HUES64 (cell line): ENCODE results near the gene SBK3. TPM values are rescaled to one million over a fixed set of nuclear protein-coding genes. Genes with fewer than 3 reads are reported as not detected.
A peak's percentile ranks its signal among the peaks of the same experiment; 100 is the strongest.

Experiments
- H3K27ac ChIP-seq: 2 replicates; pipeline ENCODE4 v1.7.0; 2013; ENCODE audit warnings: low read depth, low read length, inconsistent platforms
- H3K27me3 ChIP-seq: 2 replicates; pipeline ENCODE4 v1.6.1; 2013; ENCODE audit warnings: mild to moderate bottlenecking, low read length; ENCODE audit not compliant: insufficient read depth
- H3K36me3 ChIP-seq: 2 replicates; pipeline ENCODE4 v1.6.1; 2013; ENCODE audit warnings: mild to moderate bottlenecking, low read length; ENCODE audit not compliant: insufficient read depth
- H3K4me1 ChIP-seq: 2 replicates; pipeline ENCODE4 v1.6.1; 2013; ENCODE audit warnings: mild to moderate bottlenecking, low read length, moderate library complexity; ENCODE audit not compliant: insufficient read depth
- H3K4me3 ChIP-seq: 2 replicates; pipeline ENCODE4 v1.5.1; 2013; ENCODE audit warnings: mild to moderate bottlenecking, low read length, moderate library complexity
- H3K9ac ChIP-seq: 2 replicates; pipeline ENCODE4 v1.6.1; 2013; ENCODE audit warnings: mild to moderate bottlenecking, low read depth, low read length
- H3K9me3 ChIP-seq: 2 replicates; pipeline ENCODE4 v1.6.1; 2013; ENCODE audit warnings: low read depth, low read length; ENCODE audit not compliant: insufficient read depth
- WGBS: fragments of 150-250, 120-280 bp; methylation state at CpG from one replicate; pipeline ENCODE4 v1.1.7; 2013; ENCODE audit warnings: missing lambda C conversion rate; 5-methylcytosine and 5-hydroxymethylcytosine counted together
- polyA plus RNA-seq, 2 experiments: library from polyadenylated mRNA; stranded (reverse); fragments of 50-300 nt; gene quantifications; one replicate each; pipeline ENCODE4 v1.2.3, GENCODE V29; 2013

SBK3 gene, protein sequence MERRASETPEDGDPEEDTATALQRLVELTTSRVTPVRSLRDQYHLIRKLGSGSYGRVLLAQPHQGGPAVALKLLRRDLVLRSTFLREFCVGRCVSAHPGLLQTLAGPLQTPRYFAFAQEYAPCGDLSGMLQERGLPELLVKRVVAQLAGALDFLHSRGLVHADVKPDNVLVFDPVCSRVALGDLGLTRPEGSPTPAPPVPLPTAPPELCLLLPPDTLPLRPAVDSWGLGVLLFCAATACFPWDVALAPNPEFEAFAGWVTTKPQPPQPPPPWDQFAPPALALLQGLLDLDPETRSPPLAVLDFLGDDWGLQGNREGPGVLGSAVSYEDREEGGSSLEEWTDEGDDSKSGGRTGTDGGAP
- polyA plus RNA-seq (2013, experiment 1 of 2): 0.35 TPM
- 0.63 TPM for polyA plus RNA-seq (2013, experiment 2 of 2)

DNA sequence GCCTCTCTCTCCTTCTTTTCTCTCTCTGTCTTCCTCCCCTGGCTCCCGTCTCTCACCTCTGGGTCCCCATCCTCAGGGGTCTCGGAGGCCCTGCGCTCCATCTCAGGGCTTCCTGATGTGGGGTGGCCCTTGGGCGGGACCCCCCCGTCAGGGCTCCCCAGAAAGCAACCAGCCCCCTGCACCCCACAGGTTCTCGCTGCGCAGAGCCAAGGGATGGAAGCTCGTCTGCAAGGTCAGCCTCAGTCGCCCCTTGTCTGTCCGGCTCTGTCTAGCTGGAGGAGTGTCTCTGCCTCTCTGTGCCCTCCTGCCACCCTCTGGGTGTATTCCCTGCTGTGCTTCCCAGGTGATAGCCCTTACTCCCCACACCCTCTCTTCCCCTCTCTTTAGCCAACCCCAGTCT is at the start of gene SBK3:
Gene SBK3, minus strand, starts transcription at position 101 of the 400 bp plus-strand sequence. Its CDS starts 0 bp downstream, at position 101.
- Histone ChIP-seq H3K27ac (no peak within 1 kb of the TSS), H3K4me3 (no peak within 1 kb of the TSS), H3K27me3 (no peaks in the 10 kb centered on the region; the same call in 1 of the 2 replicates), H3K9me3 (no peaks in the 10 kb centered on the region), H3K36me3 (no peaks in the 10 kb centered on the region), H3K9ac (peak within 1 kb of the TSS; percentile 21; the same call in 1 of the 2 replicates), H3K4me1 (peaks cover 25% of the 10 kb centered on the region; the same call in 1 of the 2 replicates)
- WGBS: 88% methylated on average over 10 of the region's 10 CpGs

DNA sequence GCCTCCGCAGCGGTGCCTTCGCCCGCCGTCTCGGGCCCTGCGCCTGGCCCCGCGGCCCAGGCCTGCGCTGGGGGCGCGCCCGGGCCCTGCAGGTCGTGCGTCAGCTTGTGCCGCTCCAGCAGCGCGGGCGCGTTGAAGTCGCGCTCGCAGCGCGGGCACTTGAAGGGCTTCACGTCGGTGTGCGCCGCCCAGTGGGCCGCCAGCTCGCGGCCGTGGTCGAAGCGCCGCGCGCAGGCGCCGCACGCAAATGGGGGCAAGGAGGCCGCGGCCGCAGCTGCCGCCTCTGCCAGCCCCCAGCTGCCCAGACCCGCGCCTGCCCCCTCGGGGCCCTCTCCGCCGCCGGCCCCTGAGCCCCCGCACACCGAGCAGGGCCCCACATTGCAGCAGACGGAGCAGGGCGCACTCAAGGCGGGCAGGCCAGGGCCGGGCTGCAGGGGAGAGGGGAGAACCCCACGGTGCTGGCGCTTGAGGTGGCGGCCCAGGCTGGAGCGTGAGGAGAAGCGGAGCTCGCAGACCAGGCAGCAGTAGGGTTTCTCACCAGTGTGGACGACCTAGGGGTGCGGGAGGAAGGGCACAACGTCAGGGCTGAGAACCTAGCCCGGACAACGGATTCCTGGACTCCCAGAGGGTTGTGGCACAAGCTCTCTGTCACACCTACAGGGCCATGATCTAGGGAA is 47.9 kb upstream of the SBK3 start:
- no peak overlapping the region for H3K4me3 ChIP-seq
- H3K36me3 ChIP-seq: peaks cover 29% of the 10 kb centered on the region
- no peaks in the 10 kb centered on the region for H3K27me3 ChIP-seq
- 96% methylated on average over 68 of the region's 68 CpGs for WGBS
- H3K4me1 ChIP-seq: peaks cover 4% of the 10 kb centered on the region
- no peaks in the 10 kb centered on the region for H3K9me3 ChIP-seq
- H3K9ac ChIP-seq: no peak overlapping the region
- H3K27ac ChIP-seq: no peak overlapping the region

DNA sequence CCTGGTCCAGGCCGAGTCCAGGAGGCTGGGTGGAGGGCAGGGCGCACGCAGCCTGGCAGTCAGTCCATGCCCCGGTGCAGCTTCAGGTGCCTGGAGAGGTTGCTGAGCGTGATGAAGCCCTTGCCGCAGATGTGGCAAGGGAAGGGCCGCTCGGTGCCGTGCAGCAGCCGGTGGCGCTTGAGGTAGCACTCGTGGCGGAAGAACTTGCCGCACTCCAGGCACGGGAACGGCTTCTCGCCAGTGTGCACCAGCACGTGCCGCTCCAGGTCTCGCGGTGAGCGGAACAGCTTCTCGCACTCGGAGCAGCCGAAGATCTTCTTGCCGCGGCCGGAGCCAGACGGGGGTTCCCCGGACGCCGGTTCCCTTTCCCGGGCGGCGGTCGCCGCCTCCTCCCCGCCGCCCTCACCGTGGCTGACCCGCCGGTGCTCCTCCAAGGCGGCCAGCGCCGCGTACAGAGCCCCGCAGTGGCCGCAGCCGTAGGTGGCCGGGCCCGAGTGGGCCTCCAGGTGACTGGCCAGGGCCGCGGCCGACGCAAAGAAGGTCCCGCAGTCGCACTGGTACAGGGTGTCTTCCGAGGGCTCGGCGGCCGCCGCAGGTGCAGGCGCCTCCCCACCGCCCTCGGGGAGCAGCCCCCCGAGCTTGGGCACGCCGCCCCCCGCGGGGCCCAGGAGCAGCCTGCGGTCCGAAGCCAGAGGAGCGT is 47.2 kb upstream of the SBK3 start:
- peaks cover 3% of the 10 kb centered on the region; the same call in 1 of the 2 replicates for H3K4me1 ChIP-seq
- no peak overlapping the region for H3K9ac ChIP-seq
- no peak overlapping the region for H3K27ac ChIP-seq
- no peaks in the 10 kb centered on the region for H3K27me3 ChIP-seq
- WGBS: 96% methylated on average over 73 of the region's 73 CpGs
- no peak overlapping the region for H3K4me3 ChIP-seq
- no peaks in the 10 kb centered on the region for H3K9me3 ChIP-seq
- peaks cover 29% of the 10 kb centered on the region for H3K36me3 ChIP-seq

DNA sequence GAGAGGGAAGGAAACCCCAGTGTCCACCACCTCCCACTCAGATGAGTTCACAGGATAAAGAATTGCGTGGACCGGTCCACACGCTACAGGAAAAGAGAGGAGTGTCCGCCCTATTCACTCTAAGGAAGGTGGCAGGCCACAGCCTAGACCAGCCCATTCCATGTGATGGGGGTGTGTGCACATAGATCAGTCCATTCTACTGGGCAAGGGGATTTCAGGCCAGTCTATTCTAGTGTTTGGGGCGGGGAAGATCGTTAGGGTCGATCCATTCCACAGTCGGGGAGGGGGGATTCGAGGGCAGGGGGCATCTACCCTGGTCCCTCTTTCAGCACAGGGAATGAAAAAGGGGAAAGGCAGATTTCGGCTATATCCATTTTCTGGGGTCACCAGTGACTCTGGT is 46.2 kb upstream of the SBK3 start:
- no peaks in the 10 kb centered on the region for H3K9me3 ChIP-seq
- no peak overlapping the region for H3K9ac ChIP-seq
- H3K4me3 ChIP-seq: no peak overlapping the region
- H3K36me3 ChIP-seq: peaks cover 23% of the 10 kb centered on the region
- no peaks in the 10 kb centered on the region for H3K27me3 ChIP-seq
- 83% methylated on average over 10 of the region's 10 CpGs for WGBS
- H3K4me1 ChIP-seq: peaks cover 3% of the 10 kb centered on the region; the same call in 1 of the 2 replicates
- no peak overlapping the region for H3K27ac ChIP-seq

DNA sequence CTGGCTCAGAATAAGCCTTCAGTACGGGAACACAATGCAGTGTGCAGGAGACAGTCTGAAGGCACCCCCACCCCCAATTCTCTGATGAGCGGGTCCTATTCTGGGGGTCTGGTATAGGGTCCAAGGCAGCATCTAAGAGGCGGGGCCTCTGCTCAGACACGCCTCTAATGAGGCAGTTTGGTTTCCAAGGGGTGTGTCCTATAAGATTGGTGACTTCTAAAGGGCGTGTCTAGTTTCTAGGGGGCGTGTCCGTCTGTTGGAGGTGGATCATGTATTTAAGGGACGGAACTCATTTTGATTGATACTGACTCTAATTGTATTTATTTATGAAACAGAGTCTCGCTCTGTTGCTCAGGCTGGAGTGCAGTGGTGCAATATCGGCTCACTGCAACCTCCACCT is 45.3 kb upstream of the SBK3 start:
- Histone ChIP-seq H3K36me3 (peaks cover 13% of the 10 kb centered on the region), H3K4me3 (no peak overlapping the region), H3K9me3 (no peaks in the 10 kb centered on the region), H3K4me1 (peaks cover 6% of the 10 kb centered on the region; the same call in 1 of the 2 replicates), H3K9ac (no peak overlapping the region), H3K27me3 (no peaks in the 10 kb centered on the region), H3K27ac (no peak overlapping the region)
- WGBS: 85% methylated on average over 10 of the region's 10 CpGs

DNA sequence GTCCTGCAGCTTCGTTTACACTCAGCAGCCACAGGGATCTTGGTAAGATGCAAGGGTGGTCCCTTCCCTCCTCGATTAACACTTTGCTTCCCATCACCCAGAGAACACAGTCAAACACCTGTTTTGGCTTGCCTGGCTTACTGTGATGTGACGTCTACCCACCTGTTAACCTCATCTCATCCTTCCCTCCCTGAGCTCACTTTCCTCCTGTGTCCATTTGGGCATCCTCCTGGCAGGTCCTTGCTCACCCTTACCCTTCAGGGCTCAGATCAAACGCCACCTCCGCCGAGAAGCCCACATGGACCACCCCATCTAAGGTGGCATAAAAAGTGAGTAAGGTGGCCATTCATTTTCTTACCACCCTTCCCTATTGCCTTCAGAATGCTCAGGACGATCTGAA is 44.8 kb upstream of the SBK3 start:
- 55% methylated on average over 7 of the region's 7 CpGs for WGBS
- Histone ChIP-seq H3K27me3 (no peaks in the 10 kb centered on the region), H3K4me1 (peaks cover 11% of the 10 kb centered on the region; the same call in 1 of the 2 replicates), H3K9me3 (no peaks in the 10 kb centered on the region), H3K4me3 (no peak overlapping the region), H3K27ac (no peak overlapping the region), H3K36me3 (peaks cover 8% of the 10 kb centered on the region), H3K9ac (no peak overlapping the region)

DNA sequence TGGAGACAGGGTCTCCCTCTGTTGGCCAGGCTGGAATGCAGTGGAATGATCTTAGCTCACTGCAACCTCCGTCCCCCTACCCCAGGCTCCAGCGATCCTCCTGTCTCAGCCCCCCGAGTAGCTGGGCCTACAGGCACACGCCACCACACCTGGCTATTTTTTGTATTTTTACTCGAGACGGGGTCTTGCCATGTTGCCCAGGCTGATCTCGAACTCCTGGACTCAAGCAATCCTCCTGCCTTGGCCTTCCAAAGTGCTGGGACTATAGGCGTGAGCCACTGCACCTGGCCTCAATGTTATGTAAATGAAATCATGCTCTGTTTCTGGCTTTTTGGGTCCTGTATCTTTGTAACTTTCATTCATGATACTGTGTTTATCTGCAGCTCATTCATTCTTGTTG is 43.4 kb upstream of the SBK3 start:
- no peaks in the 10 kb centered on the region for H3K9me3 ChIP-seq
- no peak overlapping the region for H3K4me3 ChIP-seq
- peaks cover 11% of the 10 kb centered on the region; the same call in 1 of the 2 replicates for H3K4me1 ChIP-seq
- 92% methylated on average over 8 of the region's 8 CpGs for WGBS
- H3K27ac ChIP-seq: no peak overlapping the region
- peaks cover 1% of the 10 kb centered on the region; the same call in 1 of the 2 replicates for H3K36me3 ChIP-seq
- H3K27me3 ChIP-seq: no peaks in the 10 kb centered on the region
- H3K9ac ChIP-seq: no peak overlapping the region

DNA sequence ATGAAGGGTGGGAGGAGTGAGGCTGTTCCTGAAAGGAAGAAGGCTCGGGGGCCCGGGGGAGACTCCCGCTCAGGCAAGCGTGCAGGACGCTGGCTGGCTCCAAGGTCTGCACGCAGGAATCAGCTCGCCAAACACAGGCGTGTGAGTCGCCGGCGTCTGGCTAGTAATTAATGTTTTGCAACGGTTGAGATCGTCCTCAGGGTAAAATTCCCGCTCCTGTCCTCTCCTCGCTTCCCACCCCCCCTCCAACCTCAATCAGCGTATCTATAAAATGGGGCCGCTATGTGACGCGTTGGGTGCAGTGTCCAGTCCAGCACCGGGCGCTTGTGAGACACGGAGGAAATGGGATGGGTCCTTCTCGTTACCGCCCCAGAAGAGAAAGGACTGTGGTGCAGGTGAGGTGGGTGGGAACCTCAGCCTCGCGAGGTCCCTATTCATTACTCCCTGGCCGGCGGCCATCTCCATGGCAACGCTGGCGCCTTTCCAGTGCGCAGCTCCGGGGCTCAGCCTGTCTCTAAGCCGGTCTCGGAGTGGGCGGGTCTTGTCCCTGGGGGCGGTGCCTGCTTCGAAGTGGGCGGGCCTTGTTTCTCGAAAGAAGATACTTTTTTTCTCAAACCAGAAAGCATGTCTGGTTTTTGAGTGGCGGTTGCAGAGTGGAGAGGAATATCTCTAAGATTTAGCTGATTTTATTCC is 41.8 kb upstream of the SBK3 start:
- H3K4me1 ChIP-seq: peaks cover 11% of the 10 kb centered on the region; the same call in 1 of the 2 replicates
- H3K4me3 ChIP-seq: peak overlapping the region; percentile 55
- H3K27me3 ChIP-seq: no peaks in the 10 kb centered on the region
- no peaks in the 10 kb centered on the region for H3K9me3 ChIP-seq
- WGBS: 1% methylated on average over 40 of the region's 40 CpGs
- H3K36me3 ChIP-seq: no peaks in the 10 kb centered on the region; the same call in 1 of the 2 replicates
- H3K27ac ChIP-seq: no peak overlapping the region; the same call in 1 of the 2 replicates
- peak overlapping the region; percentile 7; the same call in 1 of the 2 replicates for H3K9ac ChIP-seq

DNA sequence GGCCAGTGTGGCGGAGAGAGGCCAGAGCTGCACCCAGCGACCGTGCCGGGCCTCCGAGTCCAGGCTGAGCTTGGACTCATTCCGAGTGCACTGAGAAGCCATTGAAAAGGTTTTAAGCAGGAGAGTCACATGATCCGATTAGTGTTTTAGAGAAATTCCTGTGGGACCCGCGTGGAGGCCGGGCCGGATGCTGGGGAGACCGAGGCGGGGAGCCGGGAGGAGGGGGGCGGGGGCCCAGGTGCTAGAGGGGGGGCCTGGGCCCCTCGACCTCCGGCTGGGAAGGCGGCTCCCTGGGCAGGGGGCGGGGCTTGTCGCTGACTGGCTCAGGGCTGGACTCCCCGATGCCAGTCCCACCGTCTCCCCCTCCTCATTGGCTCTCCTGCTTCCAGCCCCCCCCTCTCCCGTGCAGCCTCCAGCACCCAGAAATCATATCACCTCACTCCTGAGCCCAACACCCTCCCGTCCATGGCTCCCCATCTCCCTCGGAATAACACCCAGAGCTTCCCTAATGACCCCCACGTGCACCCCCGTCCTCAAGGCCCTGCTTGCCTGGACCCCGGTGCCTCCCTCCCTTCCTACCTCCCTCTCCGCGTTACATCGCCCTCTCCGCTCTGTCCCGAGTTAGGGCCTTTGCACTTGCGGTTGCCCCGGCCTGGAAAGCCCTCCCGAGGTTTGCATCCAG is 40.5 kb upstream of the SBK3 start:
- H3K4me3 ChIP-seq: peak overlapping the region; percentile 65
- H3K27ac ChIP-seq: peak overlapping the region; percentile 62
- H3K27me3 ChIP-seq: no peaks in the 10 kb centered on the region
- H3K9me3 ChIP-seq: no peaks in the 10 kb centered on the region
- WGBS: 4% methylated on average over 36 of the region's 36 CpGs
- H3K36me3 ChIP-seq: no peaks in the 10 kb centered on the region
- H3K9ac ChIP-seq: peak overlapping the region; percentile 65
- peaks cover 8% of the 10 kb centered on the region; the same call in 1 of the 2 replicates for H3K4me1 ChIP-seq

DNA sequence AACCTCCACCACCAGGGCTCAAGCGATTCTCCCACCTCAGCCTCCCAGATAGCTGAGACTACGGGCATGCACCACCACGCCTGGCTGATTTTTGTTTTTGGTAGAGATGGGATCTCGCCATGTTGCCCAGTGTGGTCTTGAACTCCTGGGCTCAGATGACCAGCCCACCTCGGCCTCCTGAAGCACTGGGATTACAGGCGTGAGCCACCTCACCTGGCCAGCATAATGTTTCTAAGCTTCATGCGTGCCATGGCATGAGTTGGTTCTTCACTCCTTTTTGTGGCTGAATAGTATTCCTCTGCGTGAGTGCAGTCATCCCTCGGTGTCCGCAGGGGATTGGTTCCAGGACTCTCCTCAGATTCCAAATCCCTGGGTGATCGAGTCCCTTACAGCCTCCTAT is 39.5 kb upstream of the SBK3 start:
- Histone ChIP-seq H3K9me3 (no peaks in the 10 kb centered on the region), H3K9ac (no peak overlapping the region), H3K27ac (no peak overlapping the region), H3K4me3 (no peak overlapping the region), H3K4me1 (0 out of 2 replicates have a peak, but pooled peaks cover 8% of the 10 kb centered on the region), H3K27me3 (no peaks in the 10 kb centered on the region), H3K36me3 (no peaks in the 10 kb centered on the region)
- 93% methylated on average over 11 of the region's 11 CpGs for WGBS
